ENCODE data around the gene LGALS7.

GRCh38 chr19:38792250-38793111 is 19.2 kb upstream of the LGALS7 start:
- TF ChIP-seq EP300 (IDR thresholded peaks at IDR 0.05; ENCODE audit: borderline replicate concordance) = no peak
- TF ChIP-seq CREB1 (IDR thresholded peaks at IDR 0.05; ENCODE audit: low read depth) = no peak
- TF ChIP-seq TAF1 (IDR thresholded peaks at IDR 0.05; ENCODE audit: low read depth) = no peak
- no peak for TF ChIP-seq RAD21 (IDR thresholded peaks at IDR 0.05; ENCODE audit: low read depth)
- TF ChIP-seq EGR1 (IDR thresholded peaks at IDR 0.05) = no peak
- no peak for TF ChIP-seq CEBPB (IDR thresholded peaks at IDR 0.05)
- TF ChIP-seq TCF12 (IDR thresholded peaks at IDR 0.05; ENCODE audit: low read depth) = no peak
- no peak for TF ChIP-seq REST (IDR thresholded peaks at IDR 0.05; ENCODE audit: low read depth)
